Activated T-cell treated with anti-CD3 and anti-CD28 coated beads, Interleukin-2, amount 50 U/mL, for 24 hours (primary cell): ENCODE measurements around the gene ANKFY1.
"Not testable (repeated sequence)": the region's sequence is repeated elsewhere in the genome, so short reads cannot be mapped to it uniquely, and the experiment has no call there.

Source experiments
- DNase-seq: peaks from one replicate; pipeline ENCODE4 v3.0.0-alpha.2; 2020
- H3K27ac Mint-ChIP-seq: 2 replicates; pipeline ENCODE4 v1.8.0; 2020; ENCODE audit warnings: mild to moderate bottlenecking, mixed read lengths
- H3K27me3 Mint-ChIP-seq: 2 replicates; pipeline ENCODE4 v1.8.0; 2020; ENCODE audit warnings: mixed read lengths
- H3K36me3 Mint-ChIP-seq: 2 replicates; pipeline ENCODE4 v1.8.0; 2020; ENCODE audit warnings: low read depth, mixed read lengths
- H3K4me1 Mint-ChIP-seq: 2 replicates; pipeline ENCODE4 v1.8.0; 2020; ENCODE audit warnings: low read depth, mixed read lengths
- H3K4me3 Mint-ChIP-seq: 2 replicates; pipeline ENCODE4 v1.8.0; 2020; ENCODE audit warnings: mild to moderate bottlenecking, moderate library complexity, mixed read lengths
- H3K9me3 Mint-ChIP-seq: 2 replicates; pipeline ENCODE4 v1.8.0; 2020; ENCODE audit warnings: mixed read lengths

The ANKFY1 gene

GRCh38 chr17:4155980-4156620 is 107.7 kb downstream of the ANKFY1 start:
- H3K27ac Mint-ChIP-seq = peak overlapping the region; percentile 62
- H3K4me1 Mint-ChIP-seq = no peaks in the 10 kb centered on the region
- H3K36me3 Mint-ChIP-seq = peaks cover 36% of the 10 kb centered on the region
- no peak for DNase-seq
- no peaks in the 10 kb centered on the region for H3K9me3 Mint-ChIP-seq
- no peak overlapping the region for H3K4me3 Mint-ChIP-seq
- no peaks in the 10 kb centered on the region for H3K27me3 Mint-ChIP-seq

- H3K27ac Mint-ChIP-seq = no peak overlapping the region
- H3K27me3 Mint-ChIP-seq = no peaks in the 10 kb centered on the region
- no peaks in the 10 kb centered on the region for H3K4me1 Mint-ChIP-seq
- DNase-seq = no peak
- H3K36me3 Mint-ChIP-seq = peaks cover 32% of the 10 kb centered on the region
- no peaks in the 10 kb centered on the region for H3K9me3 Mint-ChIP-seq
- no peak overlapping the region for H3K4me3 Mint-ChIP-seq
Observed at GRCh38 chr17:4154201-4154600, 109.6 kb downstream of the ANKFY1 start.

GRCh38 chr17:4152471-4152870 is 111.3 kb downstream of the ANKFY1 start:
- DNase-seq = no peak
- Mint-ChIP-seq H3K9me3 (no peaks in the 10 kb centered on the region), H3K4me3 (no peak overlapping the region), H3K27me3 (no peaks in the 10 kb centered on the region), H3K36me3 (peaks cover 20% of the 10 kb centered on the region), H3K27ac (no peak overlapping the region), H3K4me1 (no peaks in the 10 kb centered on the region)

- no peaks in the 10 kb centered on the region for H3K9me3 Mint-ChIP-seq
- peaks cover 14% of the 10 kb centered on the region for H3K36me3 Mint-ChIP-seq
- peaks cover 6% of the 10 kb centered on the region for H3K4me1 Mint-ChIP-seq
- no peak for DNase-seq
- no peaks in the 10 kb centered on the region for H3K27me3 Mint-ChIP-seq
- no peak overlapping the region for H3K4me3 Mint-ChIP-seq
- no peak overlapping the region for H3K27ac Mint-ChIP-seq
Observed at GRCh38 chr17:4150096-4150495, 113.7 kb downstream of the ANKFY1 start.

GRCh38 chr17:4148611-4149308 is 115.0 kb downstream of the ANKFY1 start:
- Mint-ChIP-seq H3K27me3 (no peaks in the 10 kb centered on the region), H3K4me3 (no peak overlapping the region), H3K4me1 (peaks cover 17% of the 10 kb centered on the region), H3K27ac (no peak overlapping the region), H3K9me3 (no peaks in the 10 kb centered on the region), H3K36me3 (peaks cover 16% of the 10 kb centered on the region)
- no peak for DNase-seq

- no peaks in the 10 kb centered on the region for H3K9me3 Mint-ChIP-seq
- peaks cover 23% of the 10 kb centered on the region for H3K36me3 Mint-ChIP-seq
- H3K4me3 Mint-ChIP-seq = no peak overlapping the region
- DNase-seq = no peak
- H3K27me3 Mint-ChIP-seq = no peaks in the 10 kb centered on the region
- no peak overlapping the region for H3K27ac Mint-ChIP-seq
- peaks cover 17% of the 10 kb centered on the region for H3K4me1 Mint-ChIP-seq
Observed at GRCh38 chr17:4147751-4148310, 115.9 kb downstream of the ANKFY1 start.

- Mint-ChIP-seq H3K4me3 (no peak overlapping the region), H3K36me3 (peaks cover 26% of the 10 kb centered on the region), H3K4me1 (peaks cover 23% of the 10 kb centered on the region), H3K27ac (no peak overlapping the region), H3K27me3 (no peaks in the 10 kb centered on the region), H3K9me3 (no peaks in the 10 kb centered on the region)
- DNase-seq = no peak
Observed at GRCh38 chr17:4146641-4147040, 117.1 kb downstream of the ANKFY1 start.

- no peaks in the 10 kb centered on the region for H3K27me3 Mint-ChIP-seq
- H3K4me1 Mint-ChIP-seq = peaks cover 44% of the 10 kb centered on the region
- peak overlapping the region; percentile 96 for H3K4me3 Mint-ChIP-seq
- no peak for DNase-seq
- H3K27ac Mint-ChIP-seq = peak overlapping the region; percentile 100
- peaks cover 40% of the 10 kb centered on the region for H3K36me3 Mint-ChIP-seq
- H3K9me3 Mint-ChIP-seq = no peaks in the 10 kb centered on the region
Observed at GRCh38 chr17:4144422-4144747, 119.4 kb downstream of the ANKFY1 start.

- Mint-ChIP-seq H3K4me1 (peaks cover 50% of the 10 kb centered on the region), H3K27me3 (no peaks in the 10 kb centered on the region), H3K9me3 (no peaks in the 10 kb centered on the region), H3K36me3 (peaks cover 43% of the 10 kb centered on the region), H3K4me3 (peak overlapping the region; percentile 96), H3K27ac (peak overlapping the region; percentile 100)
- peak; percentile 91 for DNase-seq
Observed at GRCh38 chr17:4143563-4144421, 120.0 kb downstream of the ANKFY1 start.

- DNase-seq = no peak
Observed at GRCh38 chr17:4142107-4142900, 121.5 kb downstream of the ANKFY1 start.

GRCh38 chr17:4140125-4140524 is 123.7 kb downstream of the ANKFY1 start:
- Mint-ChIP-seq H3K4me1 (peaks cover 72% of the 10 kb centered on the region), H3K9me3 (no peaks in the 10 kb centered on the region), H3K4me3 (no peak overlapping the region), H3K36me3 (peaks cover 56% of the 10 kb centered on the region), H3K27me3 (no peaks in the 10 kb centered on the region), H3K27ac (peak overlapping the region; percentile 37)
- no peak for DNase-seq

More at GRCh38 chr17:4142107-4142900, 121.5 kb downstream of the ANKFY1 start:
- Mint-ChIP-seq H3K4me1 (peaks cover 63% of the 10 kb centered on the region), H3K27me3 (no peaks in the 10 kb centered on the region), H3K9me3 (no peaks in the 10 kb centered on the region), H3K4me3 (peak overlapping the region; percentile 96), H3K27ac (peak overlapping the region; percentile 100), H3K36me3 (peaks cover 50% of the 10 kb centered on the region)

GRCh38 chr17:4138906-4139526 is 124.8 kb downstream of the ANKFY1 start:
- DNase-seq, H3K27ac Mint-ChIP-seq, H3K27me3 Mint-ChIP-seq, H3K9me3 Mint-ChIP-seq, H3K4me3 Mint-ChIP-seq: not testable (repeated sequence)
- Mint-ChIP-seq H3K4me1 (peaks cover 69% of the 10 kb centered on the region), H3K36me3 (peaks cover 54% of the 10 kb centered on the region)

- no peak for DNase-seq
- Mint-ChIP-seq H3K9me3 (no peaks in the 10 kb centered on the region), H3K36me3 (peaks cover 43% of the 10 kb centered on the region), H3K4me1 (peaks cover 68% of the 10 kb centered on the region), H3K27me3 (no peaks in the 10 kb centered on the region), H3K4me3 (no peak overlapping the region), H3K27ac (no peak overlapping the region)
Observed at GRCh38 chr17:4136373-4136772, 127.4 kb downstream of the ANKFY1 start.
